ENCODE measurements around the gene ENDOV.
A peak's percentile ranks its signal among the peaks of the same experiment; 100 is the strongest.

The ENDOV gene

GRCh38 chr17:80414803-80415625 is at the start of gene ENDOV:
ENDOV (plus strand) TSS chr17:80415167; CDS start chr17:80415195, 28 bp downstream.
- DNase-seq (ENCODE audit: low spot score), result peak; percentile 98

- no peak for DNase-seq (ENCODE audit: low spot score)
Measured at GRCh38 chr17:80365983-80366382, 49.0 kb upstream of the ENDOV start.

GRCh38 chr17:80367503-80367902 is 47.5 kb upstream of the ENDOV start:
- DNase-seq (ENCODE audit: low spot score), result no peak

GRCh38 chr17:80371196-80371595 is 43.8 kb upstream of the ENDOV start:
- no peak for DNase-seq (ENCODE audit: low spot score)

- DNase-seq (ENCODE audit: low spot score), result no peak
Measured at GRCh38 chr17:80372456-80372855, 42.5 kb upstream of the ENDOV start.

GRCh38 chr17:80372922-80373570 is 41.9 kb upstream of the ENDOV start:
- no peak for DNase-seq (ENCODE audit: low spot score)

- DNase-seq (ENCODE audit: low spot score), result no peak
Measured at GRCh38 chr17:80374039-80374731, 40.8 kb upstream of the ENDOV start.

- no peak for DNase-seq (ENCODE audit: low spot score)
Measured at GRCh38 chr17:80374732-80375585, 40.0 kb upstream of the ENDOV start.

- DNase-seq (ENCODE audit: low spot score), result no peak
Measured at GRCh38 chr17:80376531-80376930, 38.4 kb upstream of the ENDOV start.

- no peak for DNase-seq (ENCODE audit: low spot score)
Measured at GRCh38 chr17:80377798-80378197, 37.2 kb upstream of the ENDOV start.

- no peak for DNase-seq (ENCODE audit: low spot score)
Measured at GRCh38 chr17:80379348-80379747, 35.6 kb upstream of the ENDOV start.

GRCh38 chr17:80380068-80380467 is 34.9 kb upstream of the ENDOV start:
- DNase-seq (ENCODE audit: low spot score), result no peak

- no peak for DNase-seq (ENCODE audit: low spot score)
Measured at GRCh38 chr17:80380555-80381002, 34.4 kb upstream of the ENDOV start.

GRCh38 chr17:80381416-80381923 is 33.5 kb upstream of the ENDOV start:
- DNase-seq (ENCODE audit: low spot score), result no peak

GRCh38 chr17:80382446-80382845 is 32.5 kb upstream of the ENDOV start:
- DNase-seq (ENCODE audit: low spot score), result no peak

GRCh38 chr17:80382956-80383355 is 32.0 kb upstream of the ENDOV start:
- no peak for DNase-seq (ENCODE audit: low spot score)

- no peak for DNase-seq (ENCODE audit: low spot score)
Measured at GRCh38 chr17:80384078-80384960, 30.6 kb upstream of the ENDOV start.

GRCh38 chr17:80385046-80385445 is 29.9 kb upstream of the ENDOV start:
- DNase-seq (ENCODE audit: low spot score), result no peak

GRCh38 chr17:80386341-80386740 is 28.6 kb upstream of the ENDOV start:
- DNase-seq (ENCODE audit: low spot score), result no peak

- DNase-seq (ENCODE audit: low spot score), result no peak
Measured at GRCh38 chr17:80387071-80387470, 27.9 kb upstream of the ENDOV start.

GRCh38 chr17:80388175-80388574 is 26.8 kb upstream of the ENDOV start:
- no peak for DNase-seq (ENCODE audit: low spot score)

Measured in COLO829 (cell line).